ENCODE data around the gene MYBPHL.

GRCh38 chr1:109301874-109302273 is 4.9 kb downstream of the MYBPHL start:
- TF ChIP-seq POLR2AphosphoS5 (IDR thresholded peaks at IDR 0.05; ENCODE audit: low read depth, low read length) (no peak), POLR2A (IDR thresholded peaks at IDR 0.05; ENCODE audit: low read depth, low read length) (no peak)

Data from GM12892 (cell line).